ENCODE data around the gene USP3. TPM values are rescaled to one million over a fixed set of nuclear protein-coding genes. Genes with fewer than 3 reads are reported as not detected.
A peak's percentile ranks its signal among the peaks of the same experiment; 100 is the strongest.

The USP3 gene
- total and polyA plus RNA-seq, 2 of the 13 experiments (the other 11 are each of a cell fraction or from before 2014, with no cell fraction given), result 14.3 to 61.2 TPM

- no peak for TF ChIP-seq AKNA (CRISPR knock-in tag; IDR thresholded peaks at IDR 0.05; ENCODE audit: borderline replicate concordance)
- TF ChIP-seq ZNF124 (CRISPR knock-in tag; IDR thresholded peaks at IDR 0.05), result peak; percentile 41; the same call in 1 of the 2 replicates
- no peak; the same call in 1 of the 2 replicates for TF ChIP-seq MLXIP (CRISPR knock-in tag; IDR thresholded peaks at IDR 0.05; ENCODE audit: borderline replicate concordance)
- 0 out of 2 replicates have a peak, but pooled peaks have one; percentile 5 for TF ChIP-seq ZBTB26 (CRISPR knock-in tag; IDR thresholded peaks at IDR 0.05; ENCODE audit: borderline replicate concordance)
- no peak for TF ChIP-seq MTA1 (CRISPR knock-in tag; IDR thresholded peaks at IDR 0.05; ENCODE audit: borderline replicate concordance)
- no peak for TF ChIP-seq LBX2 (CRISPR knock-in tag; IDR thresholded peaks at IDR 0.05; ENCODE audit: borderline replicate concordance)
- peak; percentile 56; the same call in 1 of the 2 replicates for TF ChIP-seq FLYWCH1 (CRISPR knock-in tag; IDR thresholded peaks at IDR 0.05)
- TF ChIP-seq ZNF547 (CRISPR knock-in tag; IDR thresholded peaks at IDR 0.05), result peak; percentile 59
- no peak for TF ChIP-seq ZNF318 (CRISPR knock-in tag; IDR thresholded peaks at IDR 0.05)
These were observed at the start of gene USP3 (continued) for GRCh38 chr15:63504247-63504978.

Measured in HepG2 (cell line).